GM12891 (cell line): ENCODE measurements around the gene OR52W1. TPM values are rescaled to one million over a fixed set of nuclear protein-coding genes. Genes with fewer than 3 reads are reported as not detected.

ENCODE experiments used
- DNase-seq: peaks from one replicate; pipeline ENCODE4 v3.0.0; 2011; ENCODE audit warnings: low spot score; ENCODE audit not compliant: insufficient read length
- FAIRE-seq: peaks from 2 replicates; lab custom pipeline; 2011; peaks lifted over from hg19 to GRCh38; lab: Jason Lieb, UNC
- PAX5 ChIP-seq: IDR thresholded peaks from 2 replicates; pipeline ENCODE4 v1.6.1; 2011; ENCODE audit warnings: low read length, moderate library complexity, mild to moderate bottlenecking; ENCODE audit not compliant: insufficient read depth, severe bottlenecking
- POLR2A ChIP-seq: IDR thresholded peaks from 2 replicates; pipeline ENCODE4 v1.6.1; 2011; ENCODE audit warnings: low read depth, low read length, control low read depth
- POLR2AphosphoS5 ChIP-seq: IDR thresholded peaks from 2 replicates; pipeline ENCODE4 v1.6.1; 2011; ENCODE audit warnings: low read depth, low read length, control low read depth
- POU2F2 ChIP-seq: IDR thresholded peaks from 2 replicates; pipeline ENCODE4 v1.6.1; 2011; ENCODE audit warnings: low read depth, mild to moderate bottlenecking, control low read depth, low read length, moderate library complexity
- SPI1 ChIP-seq: IDR thresholded peaks from 2 replicates; pipeline ENCODE4 v1.6.1; 2011; ENCODE audit warnings: low read depth, low read length, control low read depth
- TAF1 ChIP-seq: IDR thresholded peaks from 2 replicates; pipeline ENCODE4 v1.6.1; 2011; ENCODE audit warnings: low read depth, low read length, control low read depth
- polyA plus RNA-seq: library from polyadenylated mRNA; unstranded; fragments of >200 nt; gene quantifications from one replicate; pipeline ENCODE4 v1.2.1, GENCODE V29; 2012; ENCODE audit warnings: low read depth, missing spikeins, inconsistent platforms; ENCODE audit not compliant: missing spikeins

The OR52W1 gene
- not detected for polyA plus RNA-seq

GRCh38 chr11:6199174-6199810, at the start of gene OR52W1:
Gene OR52W1, plus strand, starts transcription at chr11:6199224. Its CDS starts 0 bp downstream, at chr11:6199224.
- no peak for TF ChIP-seq TAF1
- TF ChIP-seq POLR2A: no peak
- TF ChIP-seq PAX5: no peak
- TF ChIP-seq SPI1: no peak
- TF ChIP-seq POU2F2: no peak
- TF ChIP-seq POLR2AphosphoS5: no peak
- no peak for FAIRE-seq
- no peak for DNase-seq

- DNase-seq (no peak), FAIRE-seq (no peak)
- TF ChIP-seq SPI1 (no peak), TAF1 (no peak), POU2F2 (no peak), PAX5 (no peak), POLR2A (no peak), POLR2AphosphoS5 (no peak)
Measured at GRCh38 chr11:6151117-6151516, 47.9 kb upstream of the OR52W1 start.

- no peak for TF ChIP-seq POU2F2
- no peak for TF ChIP-seq POLR2A
- TF ChIP-seq SPI1: no peak
- no peak for TF ChIP-seq TAF1
- no peak for TF ChIP-seq POLR2AphosphoS5
- TF ChIP-seq PAX5: no peak
- no peak for FAIRE-seq
Measured at GRCh38 chr11:6152126-6152525, 46.9 kb upstream of the OR52W1 start.

GRCh38 chr11:6156628-6157359, 42.2 kb upstream of the OR52W1 start:
- no peak for TF ChIP-seq PAX5
- TF ChIP-seq SPI1: no peak
- no peak for TF ChIP-seq POLR2AphosphoS5
- no peak for TF ChIP-seq POLR2A

More at GRCh38 chr11:6152126-6152525, 46.9 kb upstream of the OR52W1 start:
- no peak for DNase-seq

GRCh38 chr11:6170226-6170625, 28.8 kb upstream of the OR52W1 start, which contains the start of gene OR52B2:
Gene OR52B2, minus strand, starts transcription at chr11:6170326. Its CDS starts 0 bp downstream, at chr11:6170326.
- FAIRE-seq (no peak), DNase-seq (no peak)
- TF ChIP-seq PAX5 (no peak), POLR2AphosphoS5 (no peak), POLR2A (no peak), SPI1 (no peak), TAF1 (no peak), POU2F2 (no peak)

More at GRCh38 chr11:6156628-6157359, 42.2 kb upstream of the OR52W1 start:
- no peak for FAIRE-seq
- no peak for DNase-seq

GRCh38 chr11:6175440-6175839, 23.6 kb upstream of the OR52W1 start:
- FAIRE-seq (no peak), DNase-seq (no peak)
- no peak for TF ChIP-seq POU2F2
- no peak for TF ChIP-seq POLR2A
- TF ChIP-seq SPI1: no peak
- TF ChIP-seq PAX5: no peak
- no peak for TF ChIP-seq TAF1
- no peak for TF ChIP-seq POLR2AphosphoS5

GRCh38 chr11:6191742-6192141, 7.3 kb upstream of the OR52W1 start:
- DNase-seq (no peak), FAIRE-seq (no peak)
- TF ChIP-seq POLR2AphosphoS5: no peak
- no peak for TF ChIP-seq POLR2A
- TF ChIP-seq TAF1: no peak
- TF ChIP-seq PAX5: no peak
- no peak for TF ChIP-seq SPI1
- no peak for TF ChIP-seq POU2F2

GRCh38 chr11:6194065-6194581, 4.9 kb upstream of the OR52W1 start:
- TF ChIP-seq SPI1: no peak
- no peak for TF ChIP-seq POLR2AphosphoS5
- no peak for TF ChIP-seq PAX5
- no peak for TF ChIP-seq POU2F2
- TF ChIP-seq TAF1: no peak
- TF ChIP-seq POLR2A: no peak
- DNase-seq: no peak
- FAIRE-seq: no peak

GRCh38 chr11:6196396-6196795, 2.6 kb upstream of the OR52W1 start:
- DNase-seq: no peak
- FAIRE-seq: no peak
- no peak for TF ChIP-seq PAX5
- TF ChIP-seq SPI1: no peak
- no peak for TF ChIP-seq POLR2A
- TF ChIP-seq POU2F2: no peak
- TF ChIP-seq POLR2AphosphoS5: no peak
- TF ChIP-seq TAF1: no peak
